Stimulated activated CD4-positive, alpha-beta T cell treated with anti-CD3 and anti-CD28 coated beads, TNF-alpha, amount 100 ng/mL, for 48 hours (primary cell): ENCODE data around the gene HEY2.
"Not testable (repeated sequence)": the region's sequence is repeated elsewhere in the genome, so short reads cannot be mapped to it uniquely, and the experiment has no call there.

Experiments
- DNase-seq, 3 donors: peaks; one replicate each; pipeline ENCODE4 v3.0.0-alpha.2; 2020; ENCODE audit warnings: low read depth in 3 of 3

HEY2 gene

GRCh38 chr6:125749173-125749864 is at the start of gene HEY2:
Gene HEY2, plus strand, starts transcription at chr6:125749632. Its CDS starts 145 bp downstream, at chr6:125749777.
- peak; percentile 68 to 86 (median 72) for DNase-seq

- DNase-seq = no peak
Observed at GRCh38 chr6:125700581-125701353, 48.7 kb upstream of the HEY2 start.

- DNase-seq = no peak
Observed at GRCh38 chr6:125701354-125701668, 48.1 kb upstream of the HEY2 start.

- DNase-seq = not testable (repeated sequence)
Observed at GRCh38 chr6:125703882-125704281, 45.5 kb upstream of the HEY2 start.

- DNase-seq = no peak
Observed at GRCh38 chr6:125707615-125708243, 41.7 kb upstream of the HEY2 start.

GRCh38 chr6:125711013-125711675 is 38.3 kb upstream of the HEY2 start:
- DNase-seq = no peak

GRCh38 chr6:125714441-125715090 is 34.9 kb upstream of the HEY2 start:
- no peak for DNase-seq

GRCh38 chr6:125717120-125717731 is 32.2 kb upstream of the HEY2 start:
- no peak for DNase-seq

GRCh38 chr6:125718109-125718508 is 31.3 kb upstream of the HEY2 start:
- no peak for DNase-seq

GRCh38 chr6:125722886-125723285 is 26.5 kb upstream of the HEY2 start:
- no peak for DNase-seq

- no peak for DNase-seq
Observed at GRCh38 chr6:125727216-125727615, 22.2 kb upstream of the HEY2 start.

- DNase-seq = no peak
Observed at GRCh38 chr6:125728739-125729138, 20.7 kb upstream of the HEY2 start.

GRCh38 chr6:125729983-125730382 is 19.4 kb upstream of the HEY2 start:
- DNase-seq = no peak

GRCh38 chr6:125732398-125732797 is 17.0 kb upstream of the HEY2 start:
- DNase-seq = no peak

GRCh38 chr6:125733516-125734300 is 15.7 kb upstream of the HEY2 start:
- DNase-seq = no peak

- DNase-seq = no peak
Observed at GRCh38 chr6:125738276-125738675, 11.2 kb upstream of the HEY2 start.

- DNase-seq = no peak
Observed at GRCh38 chr6:125739364-125739763, 10.1 kb upstream of the HEY2 start.

- no peak for DNase-seq
Observed at GRCh38 chr6:125741336-125741735, 8.1 kb upstream of the HEY2 start.

GRCh38 chr6:125742024-125742423 is 7.4 kb upstream of the HEY2 start:
- no peak for DNase-seq

GRCh38 chr6:125742464-125743120 is 6.8 kb upstream of the HEY2 start:
- no peak for DNase-seq
